IPS-20b (cell line): Measurements from ENCODE around the gene USP7.

ENCODE experiments used
- H3K27ac ChIP-seq: one replicate; pipeline ENCODE4 v1.5.1; 2013; ENCODE audit warnings: low read length
- H3K27me3 ChIP-seq: 2 replicates; pipeline ENCODE4 v1.6.1; 2013; ENCODE audit warnings: mild to moderate bottlenecking, low read length, inconsistent platforms; ENCODE audit not compliant: insufficient read depth
- H3K36me3 ChIP-seq: 2 replicates; pipeline ENCODE4 v1.6.1; 2013; ENCODE audit warnings: low read depth, mild to moderate bottlenecking, inconsistent platforms, low read length, moderate library complexity; ENCODE audit not compliant: insufficient read depth
- H3K4me1 ChIP-seq: 2 replicates; pipeline ENCODE4 v1.6.1; 2013; ENCODE audit warnings: mild to moderate bottlenecking, control low read depth, inconsistent platforms, low read length, moderate library complexity; ENCODE audit not compliant: insufficient read depth
- H3K4me3 ChIP-seq: 2 replicates; pipeline ENCODE4 v1.5.1; 2013; ENCODE audit warnings: mild to moderate bottlenecking, low read length, inconsistent platforms
- H3K9ac ChIP-seq: 2 replicates; pipeline ENCODE4 v1.6.1; 2013; ENCODE audit warnings: low read depth, mild to moderate bottlenecking, inconsistent platforms, low read length, moderate library complexity
- H3K9me3 ChIP-seq: 2 replicates; pipeline ENCODE4 v1.6.1; 2013; ENCODE audit warnings: mild to moderate bottlenecking, low read depth, low read length, inconsistent platforms; ENCODE audit not compliant: insufficient read depth

USP7 gene

DNA sequence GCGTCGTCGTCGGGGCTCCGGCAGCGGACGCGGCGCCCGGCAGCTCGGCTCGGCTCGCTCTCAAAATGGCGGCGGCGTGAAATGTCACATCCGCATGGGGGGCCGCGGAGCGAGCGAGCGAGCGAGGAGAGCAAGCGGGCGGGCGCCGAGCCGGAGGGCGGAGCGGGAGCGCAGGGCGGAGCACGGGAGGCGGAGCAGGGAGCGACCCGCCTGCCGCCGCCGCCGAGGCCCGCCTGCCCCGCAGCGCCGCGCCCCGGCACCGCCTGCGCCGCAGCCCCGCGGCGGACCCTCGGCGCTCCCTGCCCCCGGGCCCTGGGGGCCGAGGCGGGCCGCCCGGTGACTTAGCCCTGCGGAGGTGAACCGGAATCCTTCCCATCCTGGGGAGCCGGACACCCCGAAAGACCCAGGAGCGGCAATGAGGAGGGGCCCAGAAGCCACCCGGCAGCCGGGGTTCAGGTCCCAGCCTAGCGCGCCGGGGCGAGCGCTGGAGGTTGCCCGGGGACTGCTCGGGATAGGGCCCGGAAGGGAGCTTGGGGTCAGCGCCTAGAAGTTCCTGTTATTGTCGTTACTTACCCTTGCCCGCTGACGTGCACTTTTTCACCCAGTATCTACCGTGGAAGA is at the start of gene USP7:
Gene USP7 (minus strand): TSS at position 86 of the 621 bp plus-strand sequence. CDS start 621 bp downstream, outside the sequence.
- peaks cover 40% of the 10 kb centered on the region for H3K4me1 ChIP-seq
- no peaks in the 10 kb centered on the region; the same call in 1 of the 2 replicates for H3K36me3 ChIP-seq
- H3K27me3 ChIP-seq, result peaks cover 22% of the 10 kb centered on the region
- H3K9ac ChIP-seq, result peak within 1 kb of the TSS; percentile 78; the same call in 1 of the 2 replicates
- H3K4me3 ChIP-seq, result peak within 1 kb of the TSS; percentile 84
- H3K9me3 ChIP-seq, result no peaks in the 10 kb centered on the region
- no peak within 1 kb of the TSS for H3K27ac ChIP-seq

DNA sequence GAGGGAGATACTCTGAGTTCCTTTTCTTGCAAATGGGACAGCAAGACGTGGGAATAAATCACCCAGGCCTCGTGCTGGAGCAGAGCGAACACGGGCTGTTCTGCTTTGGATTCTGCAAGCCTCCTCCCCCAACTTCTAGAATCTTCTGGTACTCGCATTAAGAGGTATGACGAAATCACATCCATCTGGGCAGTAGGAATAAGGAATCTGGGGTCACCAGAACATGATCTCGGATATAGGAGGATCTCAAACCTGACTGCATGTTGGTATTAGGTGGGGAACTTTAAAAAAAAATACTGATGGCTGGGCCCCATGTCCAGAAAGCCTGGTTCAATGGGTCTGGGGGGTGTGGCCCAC is 49.8 kb upstream of the USP7 start:
- H3K27ac ChIP-seq, result no peak overlapping the region
- H3K9me3 ChIP-seq, result peaks cover 6% of the 10 kb centered on the region
- H3K9ac ChIP-seq, result no peak overlapping the region
- peaks cover 3% of the 10 kb centered on the region for H3K4me1 ChIP-seq
- H3K4me3 ChIP-seq, result peak overlapping the region; percentile 37; the same call in 1 of the 2 replicates
- no peaks in the 10 kb centered on the region for H3K36me3 ChIP-seq
- no peaks in the 10 kb centered on the region for H3K27me3 ChIP-seq

DNA sequence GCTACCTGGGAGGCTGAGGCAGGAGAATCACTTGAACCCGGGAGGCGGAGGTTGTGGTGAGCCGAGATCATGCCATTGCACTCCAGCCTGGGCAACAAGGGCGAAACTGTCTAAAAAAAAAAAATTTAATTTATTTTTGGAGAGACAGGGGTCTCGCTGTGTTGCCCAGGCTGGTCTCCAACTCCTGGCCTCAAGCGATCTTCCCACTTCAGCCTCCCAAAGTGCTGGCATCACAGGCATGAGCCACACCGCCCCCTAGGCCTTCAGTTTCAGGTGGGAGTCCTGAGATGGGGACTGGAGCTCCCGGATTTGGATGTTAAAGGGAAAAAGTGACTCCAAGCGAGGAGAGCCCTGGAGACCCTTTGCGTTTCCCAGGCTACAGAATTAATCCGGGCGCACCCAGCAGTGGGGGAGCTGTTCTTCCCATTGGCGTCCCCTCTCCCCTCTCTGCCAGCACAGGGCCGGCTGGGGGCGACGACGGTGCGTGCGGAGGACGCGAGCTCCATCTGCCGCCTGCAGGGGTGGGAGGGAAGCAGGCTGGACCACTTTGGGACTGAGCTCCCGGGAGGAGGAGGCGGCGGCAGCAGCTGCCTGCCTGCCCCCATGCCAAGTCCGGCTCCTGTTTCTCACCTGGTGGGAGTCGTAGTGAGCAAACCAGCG is 49.3 kb upstream of the USP7 start:
- Histone ChIP-seq H3K4me1 (peaks cover 3% of the 10 kb centered on the region), H3K9ac (no peak overlapping the region), H3K4me3 (peak overlapping the region; percentile 37; the same call in 1 of the 2 replicates), H3K36me3 (no peaks in the 10 kb centered on the region), H3K27ac (no peak overlapping the region), H3K27me3 (no peaks in the 10 kb centered on the region), H3K9me3 (peaks cover 6% of the 10 kb centered on the region)

DNA sequence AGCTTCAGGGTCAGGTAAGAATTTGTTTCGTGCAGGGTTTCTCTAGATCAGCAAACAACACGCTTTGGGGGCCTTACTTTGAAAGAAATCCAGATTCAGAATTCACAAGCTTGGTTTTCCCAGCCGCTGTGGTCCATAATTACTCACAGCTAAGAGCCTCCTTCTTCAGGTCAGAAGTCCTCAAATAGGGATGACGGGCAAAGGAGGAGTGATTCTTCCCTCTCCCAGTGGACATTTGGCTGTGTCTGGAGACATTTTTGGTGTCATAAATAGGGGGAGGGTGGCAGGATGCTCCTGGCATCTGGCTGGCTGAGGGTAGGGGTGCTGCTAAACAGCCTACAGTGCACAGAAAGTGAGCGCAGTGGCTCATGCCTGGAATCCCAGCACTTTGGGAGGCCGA is 48.6 kb upstream of the USP7 start:
- peaks cover 3% of the 10 kb centered on the region for H3K4me1 ChIP-seq
- H3K4me3 ChIP-seq, result no peak overlapping the region
- H3K36me3 ChIP-seq, result no peaks in the 10 kb centered on the region
- H3K27me3 ChIP-seq, result no peaks in the 10 kb centered on the region
- H3K9ac ChIP-seq, result no peak overlapping the region
- peaks cover 6% of the 10 kb centered on the region for H3K9me3 ChIP-seq
- no peak overlapping the region for H3K27ac ChIP-seq

DNA sequence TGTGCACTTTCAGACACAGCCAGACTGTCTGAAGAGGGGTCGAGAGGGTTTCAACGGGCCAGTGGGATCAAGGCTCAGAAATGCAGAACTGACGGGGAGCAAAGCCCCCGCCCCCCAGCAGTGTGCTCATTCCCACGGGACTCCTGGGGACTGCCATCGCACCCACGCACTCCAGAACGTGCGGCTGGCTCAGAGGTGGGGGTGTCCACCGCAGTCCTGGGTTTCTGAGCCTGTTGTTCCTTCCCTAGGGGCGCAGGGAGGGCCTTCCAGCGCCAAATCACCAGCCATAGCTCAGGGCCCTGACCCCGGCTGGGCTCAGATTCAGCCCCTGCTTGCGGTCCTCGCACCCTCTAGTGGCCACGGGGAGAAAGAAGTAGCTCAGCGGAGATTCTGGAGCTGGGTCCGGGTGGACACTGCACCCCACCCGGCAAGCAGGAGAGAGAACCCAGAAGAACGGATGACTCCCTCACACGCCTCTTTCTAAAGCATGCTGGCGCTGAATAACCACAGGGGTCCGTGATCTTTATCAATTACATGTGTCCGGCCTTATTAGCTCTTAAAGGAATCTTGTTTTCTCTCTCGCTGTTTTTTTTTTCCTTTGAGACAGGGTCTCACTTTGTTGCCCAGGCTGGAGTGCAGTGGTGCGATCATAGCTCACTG is 45.0 kb upstream of the USP7 start:
- peak overlapping the region; percentile 15; the same call in 1 of the 2 replicates for H3K9ac ChIP-seq
- no peak overlapping the region for H3K27ac ChIP-seq
- no peaks in the 10 kb centered on the region for H3K36me3 ChIP-seq
- H3K27me3 ChIP-seq, result no peaks in the 10 kb centered on the region
- peaks cover 3% of the 10 kb centered on the region; the same call in 1 of the 2 replicates for H3K4me1 ChIP-seq
- H3K4me3 ChIP-seq, result peak overlapping the region; percentile 30; the same call in 1 of the 2 replicates
- H3K9me3 ChIP-seq, result no peaks in the 10 kb centered on the region

- Histone ChIP-seq H3K4me1 (no peaks in the 10 kb centered on the region; the same call in 1 of the 2 replicates), H3K9me3 (no peaks in the 10 kb centered on the region), H3K9ac (no peak overlapping the region), H3K27ac (no peak overlapping the region), H3K4me3 (no peak overlapping the region), H3K36me3 (no peaks in the 10 kb centered on the region), H3K27me3 (no peaks in the 10 kb centered on the region)
Measured at GRCh38 chr16:9007177-9007794, 43.6 kb upstream of the USP7 start.

- Histone ChIP-seq H3K27me3 (no peaks in the 10 kb centered on the region), H3K4me3 (no peak overlapping the region), H3K4me1 (no peaks in the 10 kb centered on the region; the same call in 1 of the 2 replicates), H3K9ac (no peak overlapping the region), H3K27ac (no peak overlapping the region), H3K36me3 (no peaks in the 10 kb centered on the region), H3K9me3 (no peaks in the 10 kb centered on the region)
Measured at GRCh38 chr16:9004183-9004582, 40.5 kb upstream of the USP7 start.

DNA sequence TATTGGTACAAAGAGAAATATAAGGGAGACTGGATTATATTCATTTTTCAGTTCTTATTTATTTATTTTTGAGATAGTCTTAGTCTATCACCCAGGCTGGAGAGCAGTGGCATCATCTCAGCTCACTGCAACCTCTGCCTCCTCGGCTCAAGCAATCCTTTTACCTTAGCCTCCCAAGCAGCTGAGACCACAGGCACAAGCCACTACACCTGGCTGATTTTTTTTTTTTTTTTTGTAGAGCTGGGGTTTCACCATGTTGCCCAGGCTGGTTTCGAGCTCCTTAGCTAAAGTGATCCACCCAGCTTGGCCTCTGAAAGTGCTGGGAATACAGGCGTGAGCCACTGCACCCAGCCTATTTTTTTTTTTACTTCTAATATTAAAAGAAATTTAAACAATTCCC is 40.1 kb upstream of the USP7 start:
- H3K27ac ChIP-seq, result no peak overlapping the region
- H3K4me3 ChIP-seq, result no peak overlapping the region
- H3K9ac ChIP-seq, result no peak overlapping the region
- H3K9me3 ChIP-seq, result no peaks in the 10 kb centered on the region
- H3K36me3 ChIP-seq, result no peaks in the 10 kb centered on the region
- no peaks in the 10 kb centered on the region for H3K27me3 ChIP-seq
- H3K4me1 ChIP-seq, result no peaks in the 10 kb centered on the region; the same call in 1 of the 2 replicates

DNA sequence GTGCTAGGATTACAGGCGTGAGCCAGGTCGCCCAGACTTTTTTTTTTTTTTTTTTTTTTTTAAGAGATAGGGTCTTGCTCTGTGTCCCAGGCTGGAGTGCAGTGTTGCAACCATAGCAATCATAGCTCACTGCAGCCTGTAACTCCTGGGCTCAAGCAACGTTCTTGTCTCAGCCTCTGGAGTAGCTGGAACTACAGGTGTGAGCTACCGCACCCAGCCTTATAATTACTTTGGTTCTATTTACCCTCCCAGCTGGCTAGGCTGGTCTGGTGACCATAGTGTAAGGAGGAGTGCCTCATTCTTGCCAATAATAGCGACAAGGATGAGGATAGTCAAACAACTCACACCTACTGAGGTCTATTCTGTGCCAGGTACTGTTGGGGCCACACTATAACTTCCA is 39.6 kb upstream of the USP7 start:
- no peaks in the 10 kb centered on the region for H3K9me3 ChIP-seq
- no peak overlapping the region for H3K27ac ChIP-seq
- H3K4me3 ChIP-seq, result no peak overlapping the region
- H3K4me1 ChIP-seq, result no peaks in the 10 kb centered on the region; the same call in 1 of the 2 replicates
- H3K9ac ChIP-seq, result no peak overlapping the region
- no peaks in the 10 kb centered on the region for H3K27me3 ChIP-seq
- H3K36me3 ChIP-seq, result no peaks in the 10 kb centered on the region

DNA sequence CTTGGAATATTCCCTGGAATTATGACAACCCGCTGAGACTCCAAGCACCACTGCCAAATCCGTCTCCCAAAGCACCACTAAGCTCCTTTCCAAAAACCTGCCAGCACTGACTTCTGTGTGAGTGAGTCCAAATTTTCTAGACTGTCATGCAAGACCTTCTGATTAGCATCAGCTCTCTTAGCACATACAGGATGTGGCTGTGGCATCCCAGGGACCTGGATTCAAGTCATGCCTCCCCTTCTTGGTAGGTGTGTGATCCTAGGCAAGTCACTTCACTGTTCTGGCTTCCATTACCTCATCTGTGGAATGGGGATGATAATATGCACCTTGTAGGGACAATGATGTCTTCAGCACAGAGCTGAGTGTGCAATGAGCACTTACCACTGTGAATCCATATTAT is 38.3 kb upstream of the USP7 start:
- Histone ChIP-seq H3K27me3 (no peaks in the 10 kb centered on the region), H3K4me1 (no peaks in the 10 kb centered on the region), H3K27ac (no peak overlapping the region), H3K36me3 (no peaks in the 10 kb centered on the region), H3K9me3 (no peaks in the 10 kb centered on the region), H3K9ac (no peak overlapping the region), H3K4me3 (no peak overlapping the region)

DNA sequence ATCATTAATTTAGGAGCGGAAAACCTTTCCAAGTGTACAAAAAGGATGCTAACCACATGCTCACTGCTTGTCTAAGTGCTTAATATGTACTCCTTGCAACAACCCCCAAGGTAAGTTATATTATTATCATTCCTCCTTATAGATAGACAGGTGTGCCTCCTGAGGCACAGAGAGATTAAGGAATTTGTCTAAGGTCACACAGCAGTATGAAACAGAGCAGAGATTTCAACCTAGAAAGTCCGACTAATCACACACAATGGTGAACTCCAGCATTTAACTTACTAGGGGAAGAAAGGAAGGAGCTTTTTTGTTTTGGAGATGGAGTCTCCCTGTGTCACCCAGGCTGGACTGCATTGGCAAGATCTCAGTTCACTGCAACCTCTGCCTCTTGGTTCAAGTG is 37.0 kb upstream of the USP7 start:
- Histone ChIP-seq H3K4me3 (no peak overlapping the region), H3K9ac (no peak overlapping the region), H3K4me1 (no peaks in the 10 kb centered on the region), H3K9me3 (no peaks in the 10 kb centered on the region), H3K27me3 (no peaks in the 10 kb centered on the region), H3K27ac (no peak overlapping the region), H3K36me3 (no peaks in the 10 kb centered on the region)
